PFSK-1 (cell line): ENCODE results near the gene LRMDA.

Experiments
- FOXP2 ChIP-seq: optimal IDR thresholded peaks from 2 replicates; pipeline ENCODE3; 2011; ENCODE audit warnings: borderline replicate concordance, control low read depth, inconsistent platforms; ENCODE audit not compliant: insufficient read depth; ENCODE audit errors: extremely low read length, extremely low read depth
- POLR2AphosphoS5 ChIP-seq: IDR thresholded peaks from 2 replicates; pipeline ENCODE4 v1.6.1; 2012; ENCODE audit warnings: low read depth, mild to moderate bottlenecking, control low read depth, low read length, moderate library complexity
- SIN3A ChIP-seq: IDR thresholded peaks from 2 replicates; pipeline ENCODE4 v1.6.1; 2012; ENCODE audit warnings: mild to moderate bottlenecking, low read length, moderate library complexity, borderline replicate concordance; ENCODE audit not compliant: insufficient read depth
- TAF1 ChIP-seq: IDR thresholded peaks from 2 replicates; pipeline ENCODE4 v1.6.1; 2012; ENCODE audit warnings: low read length, control low read depth, borderline replicate concordance; ENCODE audit not compliant: insufficient read depth
- TF ChIP-seq, protein P1 (sequence below), 2 experiments: IDR thresholded peaks; 2 replicates each; pipeline versions ENCODE4 v1.6.1 to v1.8.0; 2011 to 2012; ENCODE audit warnings: low read depth in 2 of 2, low read length in 2 of 2, control low read depth in 1 of 2, inconsistent platforms in 1 of 2, mild to moderate bottlenecking in 1 of 2, moderate library complexity in 1 of 2; ENCODE audit not compliant: insufficient read depth in 1 of 2

LRMDA gene

GRCh38 chr10:76435157-76435556 is 1003.7 kb downstream of the LRMDA start:
- TF ChIP-seq POLR2AphosphoS5 (no peak), SIN3A (no peak), FOXP2 (no peak), TAF1 (no peak)
- TF ChIP-seq, protein P1, sequence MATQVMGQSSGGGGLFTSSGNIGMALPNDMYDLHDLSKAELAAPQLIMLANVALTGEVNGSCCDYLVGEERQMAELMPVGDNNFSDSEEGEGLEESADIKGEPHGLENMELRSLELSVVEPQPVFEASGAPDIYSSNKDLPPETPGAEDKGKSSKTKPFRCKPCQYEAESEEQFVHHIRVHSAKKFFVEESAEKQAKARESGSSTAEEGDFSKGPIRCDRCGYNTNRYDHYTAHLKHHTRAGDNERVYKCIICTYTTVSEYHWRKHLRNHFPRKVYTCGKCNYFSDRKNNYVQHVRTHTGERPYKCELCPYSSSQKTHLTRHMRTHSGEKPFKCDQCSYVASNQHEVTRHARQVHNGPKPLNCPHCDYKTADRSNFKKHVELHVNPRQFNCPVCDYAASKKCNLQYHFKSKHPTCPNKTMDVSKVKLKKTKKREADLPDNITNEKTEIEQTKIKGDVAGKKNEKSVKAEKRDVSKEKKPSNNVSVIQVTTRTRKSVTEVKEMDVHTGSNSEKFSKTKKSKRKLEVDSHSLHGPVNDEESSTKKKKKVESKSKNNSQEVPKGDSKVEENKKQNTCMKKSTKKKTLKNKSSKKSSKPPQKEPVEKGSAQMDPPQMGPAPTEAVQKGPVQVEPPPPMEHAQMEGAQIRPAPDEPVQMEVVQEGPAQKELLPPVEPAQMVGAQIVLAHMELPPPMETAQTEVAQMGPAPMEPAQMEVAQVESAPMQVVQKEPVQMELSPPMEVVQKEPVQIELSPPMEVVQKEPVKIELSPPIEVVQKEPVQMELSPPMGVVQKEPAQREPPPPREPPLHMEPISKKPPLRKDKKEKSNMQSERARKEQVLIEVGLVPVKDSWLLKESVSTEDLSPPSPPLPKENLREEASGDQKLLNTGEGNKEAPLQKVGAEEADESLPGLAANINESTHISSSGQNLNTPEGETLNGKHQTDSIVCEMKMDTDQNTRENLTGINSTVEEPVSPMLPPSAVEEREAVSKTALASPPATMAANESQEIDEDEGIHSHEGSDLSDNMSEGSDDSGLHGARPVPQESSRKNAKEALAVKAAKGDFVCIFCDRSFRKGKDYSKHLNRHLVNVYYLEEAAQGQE (IDR thresholded peaks at IDR 0.05; ENCODE audit: insufficient read depth in 1 of 2, low read depth in 2 of 2, low read length in 2 of 2), result no peak

- TF ChIP-seq, protein P1 (IDR thresholded peaks at IDR 0.05; ENCODE audit: insufficient read depth in 1 of 2, low read depth in 2 of 2, low read length in 2 of 2), result no peak
- TF ChIP-seq FOXP2, result no peak
- no peak for TF ChIP-seq POLR2AphosphoS5
- TF ChIP-seq TAF1, result no peak
- no peak for TF ChIP-seq SIN3A
Measured at GRCh38 chr10:76436401-76436811, 1005.0 kb downstream of the LRMDA start.

GRCh38 chr10:76436981-76437380 is 1005.6 kb downstream of the LRMDA start:
- TF ChIP-seq POLR2AphosphoS5, result no peak
- TF ChIP-seq TAF1, result no peak
- TF ChIP-seq, protein P1 (IDR thresholded peaks at IDR 0.05; ENCODE audit: insufficient read depth in 1 of 2, low read depth in 2 of 2, low read length in 2 of 2), result no peak
- TF ChIP-seq FOXP2, result no peak
- TF ChIP-seq SIN3A, result no peak

DNA sequence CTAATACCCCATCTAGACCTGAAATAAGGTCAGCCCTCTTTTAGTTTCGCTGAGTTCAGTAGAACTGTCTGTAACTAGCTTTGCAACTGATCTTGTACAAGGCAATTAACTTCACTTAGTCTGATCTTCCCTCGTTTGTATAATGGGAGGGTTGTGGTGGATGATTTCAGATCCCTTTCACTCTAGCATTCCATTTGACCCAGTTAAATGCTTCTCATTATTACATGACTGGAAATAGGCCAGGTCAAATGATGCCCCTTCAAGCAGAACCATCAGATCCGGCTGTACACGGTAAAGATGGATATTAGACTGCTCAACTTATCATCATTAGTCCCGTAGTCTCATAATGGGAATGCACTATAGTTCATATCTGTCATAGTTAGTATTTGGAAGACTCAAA is 1009.0 kb downstream of the LRMDA start:
- TF ChIP-seq SIN3A, result no peak
- no peak for TF ChIP-seq POLR2AphosphoS5
- TF ChIP-seq FOXP2, result no peak
- TF ChIP-seq, protein P1 (IDR thresholded peaks at IDR 0.05; ENCODE audit: insufficient read depth in 1 of 2, low read depth in 2 of 2, low read length in 2 of 2), result no peak
- TF ChIP-seq TAF1, result no peak

- TF ChIP-seq TAF1, result no peak
- no peak for TF ChIP-seq POLR2AphosphoS5
- TF ChIP-seq FOXP2, result no peak
- TF ChIP-seq, protein P1 (IDR thresholded peaks at IDR 0.05; ENCODE audit: insufficient read depth in 1 of 2, low read depth in 2 of 2, low read length in 2 of 2), result no peak
- no peak for TF ChIP-seq SIN3A
Measured at GRCh38 chr10:76442113-76442512, 1010.7 kb downstream of the LRMDA start.
